ENCODE measurements around the gene RSBN1.
A peak's percentile ranks its signal among the peaks of the same experiment; 100 is the strongest.
"Not testable (repeated sequence)": the region's sequence is repeated elsewhere in the genome, so short reads cannot be mapped to it uniquely, and the experiment has no call there.

RSBN1 gene

GRCh38 chr1:113765306-113766230, 46.7 kb downstream of the RSBN1 start:
- Histone ChIP-seq H3K9ac (ENCODE audit: insufficient read length) (no peak overlapping the region), H3K27ac (peak overlapping the region; percentile 65), H3K36me3 (ENCODE audit: insufficient read depth, low read length) (peaks cover 30% of the 10 kb centered on the region), H3K9me3 (ENCODE audit: low read depth, low read length) (no peaks in the 10 kb centered on the region), H3K4me3 (peak overlapping the region; percentile 20; the same call in 1 of the 2 replicates)
- TF ChIP-seq FOXP2 (optimal IDR thresholded peaks at IDR 0.05; ENCODE audit: control extremely low read depth, extremely low read length, insufficient read depth) (no peak), EZH2 (IDR thresholded peaks at IDR 0.05) (no peak), POLR2AphosphoS5 (IDR thresholded peaks at IDR 0.05; ENCODE audit: borderline replicate concordance, low read depth, low read length) (no peak)
- no peak for DNase-seq (ENCODE audit: low read depth, low spot score)

GRCh38 chr1:113763661-113764060, 48.6 kb downstream of the RSBN1 start:
- TF ChIP-seq FOXP2 (optimal IDR thresholded peaks at IDR 0.05; ENCODE audit: control extremely low read depth, extremely low read length, insufficient read depth) (no peak), POLR2AphosphoS5 (IDR thresholded peaks at IDR 0.05; ENCODE audit: borderline replicate concordance, low read depth, low read length) (no peak), EZH2 (IDR thresholded peaks at IDR 0.05) (no peak)
- no peak for DNase-seq (ENCODE audit: low read depth, low spot score)
- peaks cover 30% of the 10 kb centered on the region for H3K36me3 ChIP-seq (ENCODE audit: insufficient read depth, low read length)
- no peak overlapping the region for H3K9ac ChIP-seq (ENCODE audit: insufficient read length)
- H3K9me3 ChIP-seq (ENCODE audit: low read depth, low read length): no peaks in the 10 kb centered on the region
- no peak overlapping the region for H3K4me3 ChIP-seq
- 0 out of 2 replicates have a peak overlapping the region, but pooled peaks have one; percentile 25 for H3K27ac ChIP-seq

- DNase-seq (ENCODE audit: low read depth, low spot score): no peak
- H3K36me3 ChIP-seq (ENCODE audit: insufficient read depth, low read length): peaks cover 15% of the 10 kb centered on the region
- H3K4me3 ChIP-seq: no peak overlapping the region
- no peak for TF ChIP-seq EZH2 (IDR thresholded peaks at IDR 0.05)
- H3K27ac ChIP-seq: peak overlapping the region; percentile 73
- H3K9me3 ChIP-seq (ENCODE audit: low read depth, low read length): no peaks in the 10 kb centered on the region
- peak overlapping the region; percentile 28 for H3K9ac ChIP-seq (ENCODE audit: insufficient read length)
These were observed 50.3 kb downstream of the RSBN1 start for GRCh38 chr1:113761937-113762336.

GRCh38 chr1:113760102-113761080, 51.9 kb downstream of the RSBN1 start:
- DNase-seq (ENCODE audit: low read depth, low spot score): no peak
- H3K27ac ChIP-seq: 0 out of 2 replicates have a peak overlapping the region, but pooled peaks have one; percentile 15
- no peak overlapping the region for H3K4me3 ChIP-seq

GRCh38 chr1:113759333-113760101, 52.8 kb downstream of the RSBN1 start, which contains the start of gene PHTF1:
Gene PHTF1, minus strand, starts transcription at chr1:113759486. Its CDS starts 783 bp downstream, at chr1:113758703.
- Histone ChIP-seq H3K9me3 (ENCODE audit: low read depth, low read length) (no peaks in the 10 kb centered on the region), H3K27ac (no peak within 1 kb of the TSS; the same call in 1 of the 2 replicates), H3K4me3 (peak within 1 kb of the TSS; percentile 93), H3K9ac (ENCODE audit: insufficient read length) (peak within 1 kb of the TSS; percentile 71), H3K36me3 (ENCODE audit: insufficient read depth, low read length) (peaks cover 5% of the 10 kb centered on the region)
- no peak for DNase-seq (ENCODE audit: low read depth, low spot score)
- TF ChIP-seq POLR2AphosphoS5 (IDR thresholded peaks at IDR 0.05; ENCODE audit: borderline replicate concordance, low read depth, low read length): peak; percentile 55
- TF ChIP-seq FOXP2 (optimal IDR thresholded peaks at IDR 0.05; ENCODE audit: control extremely low read depth, extremely low read length, insufficient read depth): no peak

More at GRCh38 chr1:113760102-113761080, 51.9 kb downstream of the RSBN1 start:
- Histone ChIP-seq H3K36me3 (ENCODE audit: insufficient read depth, low read length) (peaks cover 5% of the 10 kb centered on the region), H3K9ac (ENCODE audit: insufficient read length) (no peak overlapping the region), H3K9me3 (ENCODE audit: low read depth, low read length) (no peaks in the 10 kb centered on the region)
- TF ChIP-seq EZH2 (IDR thresholded peaks at IDR 0.05): no peak
- no peak for TF ChIP-seq FOXP2 (optimal IDR thresholded peaks at IDR 0.05; ENCODE audit: control extremely low read depth, extremely low read length, insufficient read depth)
- no peak for TF ChIP-seq POLR2AphosphoS5 (IDR thresholded peaks at IDR 0.05; ENCODE audit: borderline replicate concordance, low read depth, low read length)

- peak overlapping the region; percentile 93 for H3K4me3 ChIP-seq
- no peak for DNase-seq (ENCODE audit: low read depth, low spot score)
- no peaks in the 10 kb centered on the region for H3K9me3 ChIP-seq (ENCODE audit: low read depth, low read length)
- TF ChIP-seq EZH2 (IDR thresholded peaks at IDR 0.05): no peak
- no peak for TF ChIP-seq FOXP2 (optimal IDR thresholded peaks at IDR 0.05; ENCODE audit: control extremely low read depth, extremely low read length, insufficient read depth)
- peak overlapping the region; percentile 71 for H3K9ac ChIP-seq (ENCODE audit: insufficient read length)
- H3K27ac ChIP-seq: no peak overlapping the region
- H3K36me3 ChIP-seq (ENCODE audit: insufficient read depth, low read length): peaks cover 12% of the 10 kb centered on the region
These were observed 53.5 kb downstream of the RSBN1 start for GRCh38 chr1:113758631-113759332.

- H3K9me3 ChIP-seq (ENCODE audit: low read depth, low read length): no peaks in the 10 kb centered on the region
- H3K4me3 ChIP-seq: no peak overlapping the region
- H3K27ac ChIP-seq: no peak overlapping the region
- H3K9ac ChIP-seq (ENCODE audit: insufficient read length): no peak overlapping the region
- no peak for DNase-seq (ENCODE audit: low read depth, low spot score)
- TF ChIP-seq POLR2AphosphoS5 (IDR thresholded peaks at IDR 0.05; ENCODE audit: borderline replicate concordance, low read depth, low read length): no peak
- TF ChIP-seq EZH2 (IDR thresholded peaks at IDR 0.05): no peak
- no peak for TF ChIP-seq FOXP2 (optimal IDR thresholded peaks at IDR 0.05; ENCODE audit: control extremely low read depth, extremely low read length, insufficient read depth)
- peaks cover 28% of the 10 kb centered on the region for H3K36me3 ChIP-seq (ENCODE audit: insufficient read depth, low read length)
These were observed 55.8 kb downstream of the RSBN1 start for GRCh38 chr1:113756461-113756860.

- not testable (repeated sequence) for H3K4me3 ChIP-seq; H3K9ac ChIP-seq (ENCODE audit: insufficient read length); DNase-seq (ENCODE audit: low read depth, low spot score); H3K27ac ChIP-seq; H3K9me3 ChIP-seq (ENCODE audit: low read depth, low read length)
- H3K36me3 ChIP-seq (ENCODE audit: insufficient read depth, low read length): peaks cover 39% of the 10 kb centered on the region
These were observed 58.9 kb downstream of the RSBN1 start for GRCh38 chr1:113753333-113753732.
